ENCODE results near the gene PTPRN2. TPM values are rescaled to one million over a fixed set of nuclear protein-coding genes. Genes with fewer than 3 reads are reported as not detected.
"Not testable (repeated sequence)": the region's sequence is repeated elsewhere in the genome, so short reads cannot be mapped to it uniquely, and the experiment has no call there.

PTPRN2 gene
- polyA plus RNA-seq, 1 donor, result 1.7 TPM

- no peak for DNase-seq (ENCODE audit: low read depth)
Observed at GRCh38 chr7:157596881-157597280, 990.7 kb downstream of the PTPRN2 start.

GRCh38 chr7:157596471-157596870 is 991.2 kb downstream of the PTPRN2 start:
- DNase-seq (ENCODE audit: low read depth), result no peak

- DNase-seq (ENCODE audit: low read depth), result no peak
Observed at GRCh38 chr7:157596026-157596425, 991.6 kb downstream of the PTPRN2 start.

GRCh38 chr7:157595086-157595855 is 992.4 kb downstream of the PTPRN2 start:
- no peak for DNase-seq (ENCODE audit: low read depth)

- DNase-seq (ENCODE audit: low read depth), result no peak
Observed at GRCh38 chr7:157594306-157594705, 993.3 kb downstream of the PTPRN2 start.

- no peak for DNase-seq (ENCODE audit: low read depth)
Observed at GRCh38 chr7:157593541-157593940, 994.1 kb downstream of the PTPRN2 start.

GRCh38 chr7:157592636-157593320 is 994.8 kb downstream of the PTPRN2 start:
- not testable (repeated sequence) for DNase-seq (ENCODE audit: low read depth)

- no peak for DNase-seq (ENCODE audit: low read depth)
Observed at GRCh38 chr7:157590526-157590925, 997.1 kb downstream of the PTPRN2 start.

- no peak for DNase-seq (ENCODE audit: low read depth)
Observed at GRCh38 chr7:157589680-157590079, 997.9 kb downstream of the PTPRN2 start.

GRCh38 chr7:157587805-157588560 is 999.6 kb downstream of the PTPRN2 start:
- no peak for DNase-seq (ENCODE audit: low read depth)

- no peak for DNase-seq (ENCODE audit: low read depth)
Observed at GRCh38 chr7:157587051-157587804, 1000.4 kb downstream of the PTPRN2 start.

GRCh38 chr7:157586426-157586955 is 1001.1 kb downstream of the PTPRN2 start:
- DNase-seq (ENCODE audit: low read depth), result no peak

- DNase-seq (ENCODE audit: low read depth), result no peak
Observed at GRCh38 chr7:157585113-157585861, 1002.3 kb downstream of the PTPRN2 start.

- DNase-seq (ENCODE audit: low read depth), result no peak
Observed at GRCh38 chr7:157584420-157584819, 1003.2 kb downstream of the PTPRN2 start.

- no peak for DNase-seq (ENCODE audit: low read depth)
Observed at GRCh38 chr7:157581740-157582139, 1005.9 kb downstream of the PTPRN2 start.

GRCh38 chr7:157580324-157580723 is 1007.3 kb downstream of the PTPRN2 start:
- no peak for DNase-seq (ENCODE audit: low read depth)

GRCh38 chr7:157579425-157579824 is 1008.2 kb downstream of the PTPRN2 start:
- no peak for DNase-seq (ENCODE audit: low read depth)

GRCh38 chr7:157577796-157578339 is 1009.8 kb downstream of the PTPRN2 start:
- DNase-seq (ENCODE audit: low read depth), result no peak

GRCh38 chr7:157577061-157577460 is 1010.6 kb downstream of the PTPRN2 start:
- no peak for DNase-seq (ENCODE audit: low read depth)

GRCh38 chr7:157576415-157576814 is 1011.2 kb downstream of the PTPRN2 start:
- DNase-seq (ENCODE audit: low read depth), result no peak
